H1 (cell line): ENCODE measurements around the gene SLC16A5. TPM values are rescaled to one million over a fixed set of nuclear protein-coding genes. Genes with fewer than 3 reads are reported as not detected.

ENCODE experiments used
- CTCF ChIA-PET: fragments of 300-600 bp; sonication (Branson Sonifier 250); formaldehyde crosslinking; loops from one replicate; lab custom pipeline; 2021; ENCODE audit not compliant: partially characterized antibody; lab: Charles Lee
- POLR2A ChIA-PET: fragments of 300-600 bp; sonication (Branson Sonifier 250); formaldehyde crosslinking; loops from one replicate; lab custom pipeline; 2021; ENCODE audit warnings: inconsistent platforms; ENCODE audit not compliant: partially characterized antibody; lab: Charles Lee
- DNase-seq, 2 experiments: peaks; one replicate each; pipeline versions ENCODE4 v3.0.0 to v3.0.0-alpha.2; 2010 to 2022; ENCODE audit warnings: low spot score in 2 of 2, low read depth in 1 of 2, mixed read lengths in 1 of 2
- FAIRE-seq: peaks from 2 replicates; lab custom pipeline; 2011; peaks lifted over from hg19 to GRCh38; lab: Jason Lieb, UNC
- H2AFZ ChIP-seq: 2 replicates; pipeline ENCODE4 v1.8.1; 2012; ENCODE audit warnings: low read length, inconsistent platforms
- H2AK5ac ChIP-seq: 2 replicates; pipeline ENCODE4 v1.6.1; 2013; ENCODE audit warnings: low read depth, low read length
- H2BK120ac ChIP-seq: replicated peaks from 2 replicates; pipeline ENCODE3; 2013; ENCODE audit warnings: low read depth, low read length, inconsistent platforms
- H2BK12ac ChIP-seq: 2 replicates; pipeline ENCODE4 v1.6.1; 2013; ENCODE audit warnings: low read depth, low read length
- H2BK15ac ChIP-seq: 2 replicates; pipeline ENCODE4 v1.6.1; 2013; ENCODE audit warnings: low read length
- H2BK20ac ChIP-seq: 2 replicates; pipeline ENCODE4 v1.6.1; 2013; ENCODE audit warnings: low read length
- H2BK5ac ChIP-seq: 2 replicates; pipeline ENCODE4 v1.6.1; 2013; ENCODE audit warnings: low read depth, low read length
- H3K14ac ChIP-seq: 2 replicates; pipeline ENCODE4 v1.6.1; 2013; ENCODE audit warnings: inconsistent platforms; ENCODE audit not compliant: insufficient read length
- H3K18ac ChIP-seq: 2 replicates; pipeline ENCODE4 v1.6.1; 2013; ENCODE audit warnings: low read length; ENCODE audit errors: extremely low read depth
- H3K23ac ChIP-seq: 2 replicates; pipeline ENCODE4 v1.6.1; 2013; ENCODE audit warnings: inconsistent platforms; ENCODE audit not compliant: insufficient read length
- H3K23me2 ChIP-seq: 2 replicates; pipeline ENCODE4 v1.6.1; 2013; ENCODE audit warnings: low read depth, low read length
- H3K27ac ChIP-seq: 2 replicates; pipeline ENCODE4 v1.6.1; 2011; ENCODE audit warnings: low read depth, low read length, inconsistent platforms
- H3K27me3 ChIP-seq, 4 experiments: replicated peaks in 1 of 4; 1 replicate in 1 of 4; 2 replicates in 3 of 4; pipeline versions ENCODE4 v1.6.1 to v1.8.1; 2011 to 2013; ENCODE audit warnings: low read length in 3 of 4, mild to moderate bottlenecking in 3 of 4, inconsistent platforms in 2 of 4, mixed read lengths in 2 of 4, moderate library complexity in 1 of 4; ENCODE audit not compliant: control insufficient read depth in 3 of 4, insufficient read depth in 3 of 4; ENCODE audit errors: extremely low read depth in 1 of 4
- H3K36me3 ChIP-seq, 4 experiments: 2 replicates each; pipeline versions ENCODE4 v1.6.1 to v1.8.1; 2011 to 2013; ENCODE audit warnings: mild to moderate bottlenecking in 4 of 4, low read length in 3 of 4, moderate library complexity in 2 of 4, control low read depth in 1 of 4, inconsistent platforms in 1 of 4; ENCODE audit not compliant: insufficient read depth in 4 of 4, control insufficient read depth in 2 of 4
- H3K4ac ChIP-seq: replicated peaks from 2 replicates; pipeline ENCODE3; 2013; ENCODE audit warnings: low read length, low read depth, mixed read lengths, inconsistent platforms; ENCODE audit not compliant: insufficient read length
- H3K4me1 ChIP-seq, 4 experiments: replicated peaks in 1 of 4; 1 replicate in 1 of 4; 2 replicates in 3 of 4; pipeline versions ENCODE4 v1.6.1 to v1.8.1; 2011 to 2013; ENCODE audit warnings: low read length in 3 of 4, inconsistent platforms in 2 of 4, mixed read lengths in 1 of 4; ENCODE audit not compliant: insufficient read depth in 4 of 4, control insufficient read depth in 3 of 4
- H3K4me2 ChIP-seq, 2 experiments: 2 replicates each; pipeline versions ENCODE4 v1.6.1 to v1.8.1; 2011 to 2013; ENCODE audit warnings: low read depth in 2 of 2, low read length in 2 of 2, control low read depth in 1 of 2, inconsistent platforms in 1 of 2, mild to moderate bottlenecking in 1 of 2; ENCODE audit not compliant: insufficient read depth in 1 of 2
- H3K4me3 ChIP-seq, 4 experiments: fragments of 200-600, 300-600 bp in 1 of 4; sonication (generic), shearing (Covaris generic), sonication (Bioruptor Twin) in 1 of 4; 2 replicates each; pipeline versions ENCODE4 v1.5.1 to v1.8.1; 2011 to 2016; ENCODE audit warnings: low read length in 4 of 4, low read depth in 3 of 4, control low read depth in 2 of 4, inconsistent platforms in 2 of 4, mild to moderate bottlenecking in 2 of 4, mixed read lengths in 1 of 4, moderate library complexity in 1 of 4; ENCODE audit not compliant: insufficient read depth in 2 of 4; ENCODE audit errors: extremely low read depth in 1 of 4
- H3K56ac ChIP-seq: replicated peaks from 2 replicates; pipeline ENCODE3; 2013; ENCODE audit warnings: low read depth, mild to moderate bottlenecking, mixed read lengths, low read length, inconsistent platforms; ENCODE audit not compliant: insufficient read length
- H3K79me1 ChIP-seq: 2 replicates; pipeline ENCODE4 v1.6.1; 2013; ENCODE audit warnings: low read depth, low read length, control low read depth
- H3K79me2 ChIP-seq, 2 experiments: 2 replicates each; pipeline versions ENCODE4 v1.6.1 to v1.8.1; 2012 to 2013; ENCODE audit warnings: low read length in 2 of 2, mild to moderate bottlenecking in 2 of 2, inconsistent platforms in 1 of 2; ENCODE audit not compliant: insufficient read depth in 2 of 2, control insufficient read depth in 1 of 2
- H3K9ac ChIP-seq, 4 experiments: replicated peaks in 1 of 4; 1 replicate in 1 of 4; 2 replicates in 3 of 4; pipeline versions ENCODE4 v1.6.1 to v1.8.1; 2011 to 2013; ENCODE audit warnings: low read depth in 3 of 4, low read length in 3 of 4, control low read depth in 2 of 4, mild to moderate bottlenecking in 2 of 4, moderate library complexity in 2 of 4, inconsistent platforms in 1 of 4; ENCODE audit errors: extremely low read depth in 1 of 4
- H3K9me3 ChIP-seq, 2 experiments: 2 replicates each; pipeline versions ENCODE4 v1.6.1 to v1.8.1; 2012 to 2013; ENCODE audit warnings: mild to moderate bottlenecking in 2 of 2, moderate library complexity in 2 of 2, control low read depth in 1 of 2, inconsistent platforms in 1 of 2, low read depth in 1 of 2, low read length in 1 of 2, mixed read lengths in 1 of 2; ENCODE audit not compliant: insufficient read depth in 2 of 2
- H4K20me1 ChIP-seq, 2 experiments: replicated peaks in 1 of 2; 2 replicates each; pipeline versions ENCODE3 to v1.8.1; 2011 to 2013; ENCODE audit warnings: inconsistent platforms in 2 of 2, low read length in 2 of 2, mild to moderate bottlenecking in 1 of 2; ENCODE audit not compliant: insufficient read depth in 2 of 2, control insufficient read depth in 1 of 2
- H4K5ac ChIP-seq: 2 replicates; pipeline ENCODE4 v1.6.1; 2013; ENCODE audit warnings: low read length, low read depth, mixed read lengths, inconsistent platforms; ENCODE audit not compliant: insufficient read length
- H4K8ac ChIP-seq: 2 replicates; pipeline ENCODE4 v1.8.0; 2013; ENCODE audit warnings: mild to moderate bottlenecking, moderate library complexity, low read length, inconsistent platforms; ENCODE audit not compliant: insufficient read depth; ENCODE audit errors: extremely low read depth
- H4K91ac ChIP-seq: replicated peaks from 2 replicates; pipeline ENCODE3; 2013; ENCODE audit warnings: low read length, mixed read lengths, inconsistent platforms; ENCODE audit not compliant: insufficient read length
- CEBPB ChIP-seq: IDR thresholded peaks from 2 replicates; pipeline ENCODE4 v1.6.1; 2012; ENCODE audit warnings: low read depth, low read length
- RAD21 ChIP-seq, 2 experiments: IDR thresholded peaks in 1 of 2; conservative IDR thresholded peaks in 1 of 2; 2 replicates each; pipeline ENCODE4 v1.6.1; 2011; ENCODE audit warnings: low read depth in 2 of 2, low read length in 2 of 2, improper control_type of control experiment in 1 of 2, inconsistent platforms in 1 of 2, mild to moderate bottlenecking in 1 of 2, moderate library complexity in 1 of 2
- RBBP5 ChIP-seq: IDR thresholded peaks from 2 replicates; pipeline ENCODE4 v1.7.1; 2012; ENCODE audit warnings: low read depth, mild to moderate bottlenecking, inconsistent platforms, low read length, moderate library complexity, borderline replicate concordance
- WGBS, 2 experiments: shearing (Covaris generic) in 1 of 2; methylation state at CpG; one replicate each; pipeline versions ENCODE4 v1.1.6 to v1.1.7; 2013 to 2015; ENCODE audit warnings: low lambda C conversion rate in 2 of 2, mixed read lengths in 2 of 2, inconsistent platforms in 1 of 2, low coverage in 1 of 2, missing lambda C conversion rate in 1 of 2; ENCODE audit not compliant: insufficient replicate concordance in 2 of 2, insufficient coverage in 1 of 2, insufficient read length in 1 of 2; ENCODE audit errors: extremely low coverage in 1 of 2, missing lambda C conversion rate in 1 of 2; 5-methylcytosine and 5-hydroxymethylcytosine counted together
- polyA plus RNA-seq, 7 experiments: library from polyadenylated mRNA; depleted of rRNA in 3 of 7; stranded (reverse) in 5 of 7; unstranded in 2 of 7; fragments of >200 nt in 5 of 7; fragments of 200-250 nt in 2 of 7; gene quantifications; 1 replicate in 5 of 7; 2 replicates in 1 of 7; 4 replicates in 1 of 7; pipeline versions ENCODE4 v1.2.1 to v1.2.3, GENCODE V29; 2011 to 2013; ENCODE audit warnings: missing spikeins in 2 of 7, mixed read lengths in 2 of 7
- total RNA-seq: library from RNA; stranded (reverse); fragmentation: NEBNext Ultra II Directional; extraction: Animal tissue kit (Norgen Biotek cat#: 25700); gene quantifications from 2 replicates; pipeline ENCODE4 v1.2.1, GENCODE V29; 2021
- TF ChIP-seq, protein P1 (sequence below): IDR thresholded peaks from 2 replicates; pipeline ENCODE4 v1.6.1; 2012; ENCODE audit warnings: inconsistent platforms
- TF ChIP-seq, protein P2 (sequence below), 3 experiments: IDR thresholded peaks; 1 replicate in 2 of 3; 2 replicates in 1 of 3; pipeline versions ENCODE4 v1.5.1 to v1.6.1; 2011; ENCODE audit warnings: low read length in 3 of 3, mild to moderate bottlenecking in 3 of 3, inconsistent platforms in 2 of 3, low read depth in 1 of 3, moderate library complexity in 1 of 3; ENCODE audit not compliant: insufficient read depth in 1 of 3; ENCODE audit errors: control extremely low read depth in 1 of 3
- TF ChIP-seq, protein P3 (sequence below): IDR thresholded peaks from 2 replicates; pipeline ENCODE4 v1.6.1; 2011; ENCODE audit warnings: low read depth, mild to moderate bottlenecking, low read length; ENCODE audit not compliant: insufficient read depth

The SLC16A5 gene
- total and polyA plus RNA-seq, 2 of the 8 experiments (the other 6 are each of a cell fraction or from before 2014, with no cell fraction given): 17.1 to 34.7 TPM

DNA sequence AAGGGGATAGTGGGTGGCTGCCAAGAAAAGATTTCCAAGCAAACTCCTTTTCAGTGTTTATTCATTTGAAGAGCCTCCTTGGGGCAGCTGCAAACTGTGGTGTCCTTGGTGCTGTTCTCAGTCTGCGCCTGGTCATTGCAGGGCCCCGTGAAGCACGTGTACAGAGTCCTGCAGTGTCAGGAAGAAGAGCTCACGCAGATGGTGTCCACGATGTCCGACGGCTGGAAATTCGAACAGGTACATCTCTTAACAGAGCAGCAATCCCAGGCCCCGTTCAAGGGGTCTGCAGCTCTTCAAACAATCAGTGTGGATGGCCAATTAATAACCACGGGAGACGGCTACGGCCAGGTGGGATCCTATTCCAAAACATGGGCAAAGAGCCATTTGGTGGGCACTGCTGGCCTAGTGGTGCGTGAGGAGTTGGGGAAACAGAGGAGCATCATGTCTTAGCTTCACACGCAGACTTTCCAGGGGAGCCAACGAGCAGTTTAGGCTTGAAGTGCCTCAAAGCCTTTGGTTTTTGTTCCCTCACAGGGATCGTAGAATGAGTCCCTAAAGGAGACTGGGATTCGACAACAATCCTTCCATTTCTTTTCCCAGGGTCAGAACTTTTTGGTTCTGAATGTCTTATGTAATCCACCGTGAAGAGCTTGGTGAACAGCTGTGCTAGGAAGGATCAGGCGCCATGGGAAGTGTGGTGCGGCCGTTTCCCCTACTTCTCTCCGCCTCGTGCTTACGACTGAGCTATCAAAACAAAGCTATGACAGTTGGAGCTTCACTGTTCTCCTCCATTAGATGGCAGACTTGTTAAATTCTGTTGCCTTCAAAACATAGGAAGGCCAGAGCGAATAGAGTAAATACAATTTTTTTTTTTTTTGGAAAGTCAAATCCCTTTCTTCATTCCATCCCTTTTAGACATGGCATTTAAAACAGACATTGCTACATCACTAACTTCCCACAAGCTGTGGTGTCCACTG, 28.1 kb upstream of the SLC16A5 start:
- Histone ChIP-seq H3K27me3 (no peaks in the 10 kb centered on the region), H4K20me1 (peaks cover 3 to 12% of the 10 kb centered on the region in 2 experiments), H3K56ac (no peak overlapping the region), H3K9ac (no peak overlapping the region), H3K4me1 (no peaks in the 10 kb centered on the region), H2AFZ (no peak overlapping the region), H3K79me1 (no peaks in the 10 kb centered on the region; the same call in 1 of the 2 replicates), H2BK15ac (no peak overlapping the region), H3K4me3 (no peak overlapping the region), H4K91ac (no peak overlapping the region), H3K4ac (peak overlapping the region; percentile 69), H2BK20ac (no peak overlapping the region), H4K5ac (no peak overlapping the region), H3K9me3 (no peaks in the 10 kb centered on the region), H3K14ac (no peak overlapping the region), H3K18ac (no peak overlapping the region), H2AK5ac (no peak overlapping the region), H2BK12ac (no peak overlapping the region), H3K23ac (no peak overlapping the region), H3K36me3 (peaks cover 17 to 68% (median 44%) of the 10 kb centered on the region in 4 experiments), H3K23me2 (no peaks in the 10 kb centered on the region), H3K27ac (no peak overlapping the region), H2BK5ac (no peak overlapping the region), H3K79me2 (peaks cover 0 to 12% of the 10 kb centered on the region in 2 experiments; a peak in 1 of 4 replicates), H2BK120ac (no peak overlapping the region), H3K4me2 (no peak overlapping the region), H4K8ac (no peak overlapping the region)
- FAIRE-seq: no peak
- DNase-seq: no peak
- WGBS, 2 experiments: 92% methylated on average over 25 of the region's 25 CpGs; no CpG with 5 or more reads in 1 of the 2 experiments
- TF ChIP-seq RBBP5: no peak
- TF ChIP-seq, protein P1, sequence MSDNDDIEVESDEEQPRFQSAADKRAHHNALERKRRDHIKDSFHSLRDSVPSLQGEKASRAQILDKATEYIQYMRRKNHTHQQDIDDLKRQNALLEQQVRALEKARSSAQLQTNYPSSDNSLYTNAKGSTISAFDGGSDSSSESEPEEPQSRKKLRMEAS: no peak
- TF ChIP-seq CEBPB: no peak
- TF ChIP-seq RAD21 (IDR thresholded peaks at IDR 0.05 in 1 of 2, conservative IDR thresholded peaks at IDR 0.05 in 1 of 2; ENCODE audit: low read depth in 2 of 2, low read length in 2 of 2): peak; percentile 13 to 38; a peak in 2 of 4 replicates
- TF ChIP-seq, protein P2, sequence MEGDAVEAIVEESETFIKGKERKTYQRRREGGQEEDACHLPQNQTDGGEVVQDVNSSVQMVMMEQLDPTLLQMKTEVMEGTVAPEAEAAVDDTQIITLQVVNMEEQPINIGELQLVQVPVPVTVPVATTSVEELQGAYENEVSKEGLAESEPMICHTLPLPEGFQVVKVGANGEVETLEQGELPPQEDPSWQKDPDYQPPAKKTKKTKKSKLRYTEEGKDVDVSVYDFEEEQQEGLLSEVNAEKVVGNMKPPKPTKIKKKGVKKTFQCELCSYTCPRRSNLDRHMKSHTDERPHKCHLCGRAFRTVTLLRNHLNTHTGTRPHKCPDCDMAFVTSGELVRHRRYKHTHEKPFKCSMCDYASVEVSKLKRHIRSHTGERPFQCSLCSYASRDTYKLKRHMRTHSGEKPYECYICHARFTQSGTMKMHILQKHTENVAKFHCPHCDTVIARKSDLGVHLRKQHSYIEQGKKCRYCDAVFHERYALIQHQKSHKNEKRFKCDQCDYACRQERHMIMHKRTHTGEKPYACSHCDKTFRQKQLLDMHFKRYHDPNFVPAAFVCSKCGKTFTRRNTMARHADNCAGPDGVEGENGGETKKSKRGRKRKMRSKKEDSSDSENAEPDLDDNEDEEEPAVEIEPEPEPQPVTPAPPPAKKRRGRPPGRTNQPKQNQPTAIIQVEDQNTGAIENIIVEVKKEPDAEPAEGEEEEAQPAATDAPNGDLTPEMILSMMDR (IDR thresholded peaks at IDR 0.05; ENCODE audit: control extremely low read depth in 1 of 3, insufficient read depth in 1 of 3, low read depth in 1 of 3, low read length in 3 of 3): peak in 2 of 3 experiments; percentile 27; a peak in 2 of 4 replicates
- TF ChIP-seq, protein P3, sequence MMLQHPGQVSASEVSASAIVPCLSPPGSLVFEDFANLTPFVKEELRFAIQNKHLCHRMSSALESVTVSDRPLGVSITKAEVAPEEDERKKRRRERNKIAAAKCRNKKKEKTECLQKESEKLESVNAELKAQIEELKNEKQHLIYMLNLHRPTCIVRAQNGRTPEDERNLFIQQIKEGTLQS: no peak
- ChIA-PET CTCF (interaction anchor here (0.6 to 8.1 kb wide), 32 partner anchors 9 to 307 kb away, joined by 3 to 81 read pairs (median 4); partner anchors contain the start of genes ARMC7, KCTD2, NT5C and SLC16A5), POLR2A (interaction anchor here (0.6 to 2.3 kb wide), 10 partner anchors 11 to 144 kb away, joined by 3 to 5 read pairs (median 3); partner anchors contain the start of genes ATP5PD, KCTD2 and SLC16A5)
